HepG2 (cell line): ENCODE data around the gene NUP93. TPM values are rescaled to one million over a fixed set of nuclear protein-coding genes. Genes with fewer than 3 reads are reported as not detected.

Source experiments
- ATAC-seq: fragments of 200-7000 bp; cut with Tn5 transposase; 3 replicates; pipeline ENCODE4 v1.9.1; 2020; ENCODE audit warnings: mild to moderate bottlenecking, moderate library complexity
- BruUV-seq: library from RNA; stranded (reverse); fragments of 400-500 nt; replicated peaks from 2 replicates; lab custom pipeline; 2021; lab: Mats Ljungman, UMichigan
- CTCF ChIA-PET: fragments of 300-600 bp; formaldehyde crosslinking; extraction: SDS; loops from one replicate; lab custom pipeline; 2021; ENCODE audit warnings: low total read pairs, inconsistent platforms, low intra/inter-chr PET ratio; lab: Yijun Ruan, JAX
- POLR2A ChIA-PET: fragments of 350-600 bp; sonication (Branson Sonifier 250); formaldehyde crosslinking; loops from one replicate; lab custom pipeline; 2020; ENCODE audit warnings: antibody characterized with exemption, inconsistent platforms; lab: Yijun Ruan, JAX
- DNase-seq: peaks from one replicate; pipeline ENCODE4 v3.0.0-alpha.2; 2015; ENCODE audit warnings: low spot score
- FAIRE-seq: peaks from 3 replicates; lab custom pipeline; 2011; peaks lifted over from hg19 to GRCh38; lab: Jason Lieb, UNC
- H2AFZ ChIP-seq: one replicate; pipeline ENCODE4 v1.6.1; 2011; ENCODE audit warnings: low read length, inconsistent platforms
- H3K27ac ChIP-seq: fragments of 300-600 bp; 3 replicates; pipeline ENCODE4 v1.8.0; 2011; ENCODE audit warnings: mixed run types, mild to moderate bottlenecking, mixed read lengths, low read length, inconsistent platforms; ENCODE audit not compliant: insufficient read depth; ENCODE audit errors: extremely low read length
- H3K27me3 ChIP-seq, 2 experiments: fragments of 200-600 bp in 1 of 2; 2 replicates in 1 of 2; 3 replicates in 1 of 2; pipeline versions ENCODE4 v1.6.0 to v1.8.0; 2011; ENCODE audit warnings: low read length in 2 of 2, mild to moderate bottlenecking in 2 of 2, moderate library complexity in 2 of 2, inconsistent platforms in 1 of 2; ENCODE audit not compliant: insufficient read depth in 2 of 2, control insufficient read depth in 1 of 2
- H3K36me3 ChIP-seq, 2 experiments: fragments of 200-600 bp in 1 of 2; replicated peaks in 1 of 2; 2 replicates in 1 of 2; 3 replicates in 1 of 2; pipeline versions ENCODE4 v1.5.1 to v1.8.0; 2011; ENCODE audit warnings: low read length in 2 of 2, inconsistent platforms in 1 of 2; ENCODE audit not compliant: insufficient read depth in 2 of 2, control insufficient read depth in 1 of 2
- H3K4me1 ChIP-seq: 2 replicates; pipeline ENCODE4 v1.5.1; 2012; ENCODE audit warnings: low read length, inconsistent platforms; ENCODE audit not compliant: insufficient read depth
- H3K4me2 ChIP-seq: 2 replicates; pipeline ENCODE4 v1.6.0; 2011; ENCODE audit warnings: low read depth, low read length, inconsistent platforms
- H3K4me3 ChIP-seq, 3 experiments: fragments of 200-600 bp in 1 of 3; sonication (generic), shearing (Covaris generic) in 1 of 3; replicated peaks in 1 of 3; 2 replicates each; pipeline ENCODE4 v1.5.1; 2011 to 2016; ENCODE audit warnings: low read length in 3 of 3, inconsistent platforms in 2 of 3, low read depth in 2 of 3, mild to moderate bottlenecking in 2 of 3, control low read depth in 1 of 3, mixed read lengths in 1 of 3; ENCODE audit not compliant: insufficient read depth in 1 of 3
- H3K79me2 ChIP-seq: one replicate; pipeline ENCODE4 v1.6.1; 2011; ENCODE audit warnings: low read length, inconsistent platforms; ENCODE audit not compliant: insufficient read depth
- H3K9ac ChIP-seq: 2 replicates; pipeline ENCODE4 v1.6.0; 2011; ENCODE audit warnings: mild to moderate bottlenecking, low read depth, low read length, inconsistent platforms; ENCODE audit not compliant: insufficient read depth
- H3K9me3 ChIP-seq: 2 replicates; pipeline ENCODE4 v1.5.1; 2012; ENCODE audit warnings: mild to moderate bottlenecking, low read length
- H4K20me1 ChIP-seq: 2 replicates; pipeline ENCODE4 v1.6.0; 2011; ENCODE audit warnings: inconsistent platforms, mild to moderate bottlenecking, low read length, moderate library complexity; ENCODE audit not compliant: insufficient read depth
- BATF2 ChIP-seq: sonication (generic); formaldehyde crosslinking; IDR thresholded peaks from 2 replicates; pipeline ENCODE4 v1.8.0; 2022; ENCODE audit warnings: mild to moderate bottlenecking, missing genetic modification reagents, moderate library complexity
- MEIS1 ChIP-seq: sonication (generic); formaldehyde crosslinking; IDR thresholded peaks from 2 replicates; pipeline ENCODE4 v1.9.0; 2021; ENCODE audit warnings: mild to moderate bottlenecking, missing genetic modification reagents, moderate library complexity, borderline replicate concordance
- ZNF343 ChIP-seq: sonication (generic); formaldehyde crosslinking; IDR thresholded peaks from 2 replicates; pipeline ENCODE4 v1.4.0; 2020; ENCODE audit warnings: mild to moderate bottlenecking, missing genetic modification reagents
- WGBS: methylation state at CpG from one replicate; pipeline ENCODE4 v1.1.6; 2017; ENCODE audit warnings: low lambda C conversion rate; 5-methylcytosine and 5-hydroxymethylcytosine counted together
- in situ Hi-C: cut with HindIII; loops from 2 replicates; pipeline ENCODE4 v1.10.0; 2017; ENCODE audit warnings: low pct_unique_long_range_greater_than_20kb; ENCODE audit not compliant: extremely low pct_ligation_motif_present
- intact Hi-C: fragments of 100-400 bp; cut with micrococcal nuclease; formaldehyde crosslinking; loops from one replicate; pipeline ENCODE4 v1.10.0; 2022; ENCODE audit not compliant: unreplicated experiment
- polyA plus RNA-seq, 8 experiments: library from polyadenylated mRNA; depleted of rRNA in 3 of 8; stranded (reverse) in 7 of 8; unstranded in 1 of 8; fragments of >200 nt; fragmentation: Illumina TruSeq in 4 of 8; extraction: Trizol in 4 of 8; gene quantifications; 2 replicates each; pipeline versions ENCODE4 v1.2.1 to v1.2.3, GENCODE V29; 2011 to 2016; ENCODE audit warnings: low read depth in 4 of 8, missing spikeins in 1 of 8, mixed read lengths in 1 of 8; ENCODE audit not compliant: insufficient read depth in 1 of 8
- total RNA-seq, 5 experiments: library from RNA; depleted of rRNA; stranded (reverse); fragments of >200 nt; fragmentation: Illumina TruSeq; extraction: Trizol; gene quantifications; 2 replicates each; pipeline ENCODE4 v1.2.3, GENCODE V29; 2016; ENCODE audit warnings: low read depth in 1 of 5

The NUP93 gene
- total and polyA plus RNA-seq, 2 of the 13 experiments (the other 11 are each of a cell fraction or from before 2014, with no cell fraction given) = 58.5 to 140 TPM

- no peak for TF ChIP-seq BATF2 (CRISPR knock-in tag)
These were observed 12.4 kb downstream of the NUP93 start (continued) for GRCh38 chr16:56742030-56742984.

GRCh38 chr16:56743840-56744239 is 13.9 kb downstream of the NUP93 start:
- Histone ChIP-seq H3K4me2 (no peak overlapping the region), H3K36me3 (peaks cover 5 to 9% of the 10 kb centered on the region in 2 experiments; a peak in 4 of 5 replicates), H3K9ac (no peak overlapping the region), H4K20me1 (peaks cover 8% of the 10 kb centered on the region; the same call in 1 of the 2 replicates), H3K9me3 (no peaks in the 10 kb centered on the region), H3K27ac (no peak overlapping the region), H3K27me3 (no peaks in the 10 kb centered on the region), H3K4me1 (peaks cover 48% of the 10 kb centered on the region), H3K79me2 (peaks cover 42% of the 10 kb centered on the region), H3K4me3 (no peak overlapping the region), H2AFZ (no peak overlapping the region)
- FAIRE-seq (no peak), ATAC-seq (peak; percentile 29), DNase-seq (no peak)
- CTCF ChIA-PET = no interaction called here
- WGBS = 96% methylated on average over 4 of the region's 4 CpGs
- in situ Hi-C loops = no loop called here
- POLR2A ChIA-PET = interaction anchor here (1.6 kb wide), 1 partner anchor 188 kb away, joined by 3 read pairs; the partner anchor contains the start of gene HERPUD1
- TF ChIP-seq ZNF343 (CRISPR knock-in tag) = no peak
- TF ChIP-seq MEIS1 = 0 out of 2 replicates have a peak, but pooled peaks have one; percentile 27
- intact Hi-C loops = loop anchor here (1.0 kb wide), 1 partner anchor 14 kb away; the partner anchor contains the start of gene NUP93
- BruUV-seq = no TSS peak
